Measurements from ENCODE around the gene FABP7.

The FABP7 gene

GRCh38 chr6:122778302-122778701 is 1.2 kb upstream of the FABP7 start:
- no peak overlapping the region for H2BK120ac ChIP-seq (ENCODE audit: low read depth, low read length)
- H2BK15ac ChIP-seq (ENCODE audit: low read depth, poor library complexity, severe bottlenecking), result no peak overlapping the region
- no peak for DNase-seq
- H2AFZ ChIP-seq (ENCODE audit: low read depth, low read length), result no peak overlapping the region
- no peak overlapping the region for H2BK5ac ChIP-seq (ENCODE audit: low read depth, low read length, poor library complexity, severe bottlenecking)
- H3K79me1 ChIP-seq (replicated peaks; ENCODE audit: low read length, poor library complexity, severe bottlenecking), result no peaks in the 10 kb centered on the region
- WGBS, result 86% methylated on average over 5 of the region's 5 CpGs
- H3K27ac ChIP-seq (ENCODE audit: low read length, poor library complexity, severe bottlenecking), result no peak overlapping the region
- H3K27me3 ChIP-seq (ENCODE audit: control insufficient read depth in 1 of 2, insufficient read depth in 1 of 2, low read length in 2 of 2), result peaks cover 0 to 12% of the 10 kb centered on the region in 2 experiments
- no peak overlapping the region for H3K4me3 ChIP-seq (ENCODE audit: insufficient read depth in 1 of 2, low read depth in 1 of 2, low read length in 2 of 2)
- no peak overlapping the region for H2BK12ac ChIP-seq (ENCODE audit: low read length in 2 of 2)
- no peaks in the 10 kb centered on the region for H3K9me3 ChIP-seq (ENCODE audit: control insufficient read depth, low read length)
- H4K91ac ChIP-seq (ENCODE audit: low read length), result no peak overlapping the region
- no peak overlapping the region for H3K4ac ChIP-seq (ENCODE audit: low read depth in 1 of 2, low read length in 2 of 2)
- no peak overlapping the region for H3K9ac ChIP-seq (ENCODE audit: low read length)
- H3K14ac ChIP-seq (ENCODE audit: low read length in 2 of 2), result no peak overlapping the region
- H2AK5ac ChIP-seq (ENCODE audit: low read length, severe bottlenecking), result no peak overlapping the region
- no peaks in the 10 kb centered on the region for H3K4me1 ChIP-seq (ENCODE audit: control insufficient read depth, insufficient read depth, low read depth, low read length)
- H3K36me3 ChIP-seq (ENCODE audit: control insufficient read depth in 1 of 2, insufficient read depth in 2 of 2, low read depth in 1 of 2, low read length in 2 of 2), result no peaks in the 10 kb centered on the region
- no peak overlapping the region for H4K8ac ChIP-seq (ENCODE audit: low read length)
- H3K4me2 ChIP-seq (ENCODE audit: low read length, poor library complexity, severe bottlenecking), result no peak overlapping the region
- no peak overlapping the region for H3K18ac ChIP-seq (ENCODE audit: low read depth in 1 of 2, low read length in 2 of 2)
- H3K23ac ChIP-seq (ENCODE audit: low read length in 2 of 2), result no peak overlapping the region

DNA sequence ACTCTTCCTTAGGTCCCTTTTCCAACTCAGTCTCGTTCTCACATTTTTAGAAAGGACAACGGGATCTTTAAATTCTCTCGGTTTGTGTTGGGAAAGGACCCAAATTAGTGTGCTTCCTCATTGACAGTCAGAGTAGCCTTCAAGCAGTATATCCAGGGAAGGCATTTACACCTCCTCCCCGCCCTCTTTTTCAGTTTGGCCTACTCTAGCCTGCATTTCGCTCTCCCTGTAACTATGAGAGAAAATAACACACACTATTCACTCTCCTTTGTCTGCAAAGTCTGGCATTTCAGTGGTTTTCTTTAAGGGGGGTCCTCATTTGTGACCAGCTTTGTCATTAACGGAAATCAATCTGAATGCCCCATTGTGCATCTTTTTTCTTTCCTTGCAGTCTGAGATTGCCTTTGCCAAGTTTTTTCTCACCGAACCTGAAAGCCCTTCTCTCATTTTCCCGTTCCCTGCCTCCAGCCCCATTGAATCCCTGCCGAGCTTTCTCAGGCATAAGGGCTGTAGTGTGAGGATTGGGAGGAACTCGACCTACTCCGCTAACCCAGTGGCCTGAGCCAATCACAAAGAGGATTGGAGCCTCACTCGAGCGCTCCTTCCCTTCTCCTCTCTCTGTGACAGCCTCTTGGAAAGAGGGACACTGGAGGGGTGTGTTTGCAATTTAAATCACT is 393 bp upstream of the FABP7 start:
- Histone ChIP-seq H3K4ac (ENCODE audit: low read depth in 1 of 2, low read length in 2 of 2) (no peak overlapping the region), H2BK5ac (ENCODE audit: low read depth, low read length, poor library complexity, severe bottlenecking) (no peak overlapping the region), H3K4me1 (ENCODE audit: control insufficient read depth, insufficient read depth, low read depth, low read length) (no peaks in the 10 kb centered on the region), H3K36me3 (ENCODE audit: control insufficient read depth in 1 of 2, insufficient read depth in 2 of 2, low read depth in 1 of 2, low read length in 2 of 2) (no peaks in the 10 kb centered on the region), H2BK15ac (ENCODE audit: low read depth, poor library complexity, severe bottlenecking) (no peak overlapping the region), H3K4me2 (ENCODE audit: low read length, poor library complexity, severe bottlenecking) (no peak overlapping the region), H2AFZ (ENCODE audit: low read depth, low read length) (no peak overlapping the region), H3K23ac (ENCODE audit: low read length in 2 of 2) (no peak overlapping the region), H3K4me3 (ENCODE audit: insufficient read depth in 1 of 2, low read depth in 1 of 2, low read length in 2 of 2) (no peak overlapping the region), H3K14ac (ENCODE audit: low read length in 2 of 2) (no peak overlapping the region), H4K8ac (ENCODE audit: low read length) (no peak overlapping the region), H2AK5ac (ENCODE audit: low read length, severe bottlenecking) (no peak overlapping the region), H3K9me3 (ENCODE audit: control insufficient read depth, low read length) (no peaks in the 10 kb centered on the region), H4K91ac (ENCODE audit: low read length) (no peak overlapping the region), H3K79me1 (replicated peaks; ENCODE audit: low read length, poor library complexity, severe bottlenecking) (no peaks in the 10 kb centered on the region), H3K9ac (ENCODE audit: low read length) (no peak overlapping the region), H2BK12ac (ENCODE audit: low read length in 2 of 2) (no peak overlapping the region), H3K27ac (ENCODE audit: low read length, poor library complexity, severe bottlenecking) (no peak overlapping the region), H3K27me3 (ENCODE audit: control insufficient read depth in 1 of 2, insufficient read depth in 1 of 2, low read length in 2 of 2) (peaks cover 0 to 12% of the 10 kb centered on the region in 2 experiments), H2BK120ac (ENCODE audit: low read depth, low read length) (no peak overlapping the region), H3K18ac (ENCODE audit: low read depth in 1 of 2, low read length in 2 of 2) (no peak overlapping the region)
- DNase-seq, result no peak
- 43% methylated on average over 9 of the region's 13 CpGs for WGBS

- Histone ChIP-seq H3K9me3 (ENCODE audit: control insufficient read depth, low read length) (no peaks in the 10 kb centered on the region), H3K27ac (ENCODE audit: low read length, poor library complexity, severe bottlenecking) (no peak overlapping the region), H3K27me3 (ENCODE audit: control insufficient read depth in 1 of 2, insufficient read depth in 1 of 2, low read length in 2 of 2) (peaks cover 0 to 12% of the 10 kb centered on the region in 2 experiments), H4K91ac (ENCODE audit: low read length) (no peak overlapping the region), H3K4me2 (ENCODE audit: low read length, poor library complexity, severe bottlenecking) (no peak overlapping the region), H4K8ac (ENCODE audit: low read length) (no peak overlapping the region), H2BK12ac (ENCODE audit: low read length in 2 of 2) (no peak overlapping the region), H3K14ac (ENCODE audit: low read length in 2 of 2) (no peak overlapping the region), H3K4ac (ENCODE audit: low read depth in 1 of 2, low read length in 2 of 2) (no peak overlapping the region), H2BK15ac (ENCODE audit: low read depth, poor library complexity, severe bottlenecking) (no peak overlapping the region), H2AK5ac (ENCODE audit: low read length, severe bottlenecking) (no peak overlapping the region), H3K9ac (ENCODE audit: low read length) (no peak overlapping the region), H2BK5ac (ENCODE audit: low read depth, low read length, poor library complexity, severe bottlenecking) (no peak overlapping the region), H3K4me3 (ENCODE audit: insufficient read depth in 1 of 2, low read depth in 1 of 2, low read length in 2 of 2) (no peak overlapping the region), H3K79me1 (replicated peaks; ENCODE audit: low read length, poor library complexity, severe bottlenecking) (no peaks in the 10 kb centered on the region), H3K18ac (ENCODE audit: low read depth in 1 of 2, low read length in 2 of 2) (no peak overlapping the region), H2BK120ac (ENCODE audit: low read depth, low read length) (no peak overlapping the region), H2AFZ (ENCODE audit: low read depth, low read length) (no peak overlapping the region), H3K23ac (ENCODE audit: low read length in 2 of 2) (no peak overlapping the region), H3K36me3 (ENCODE audit: control insufficient read depth in 1 of 2, insufficient read depth in 2 of 2, low read depth in 1 of 2, low read length in 2 of 2) (no peaks in the 10 kb centered on the region), H3K4me1 (ENCODE audit: control insufficient read depth, insufficient read depth, low read depth, low read length) (no peaks in the 10 kb centered on the region)
- 57% methylated on average over 5 of the region's 5 CpGs for WGBS
- DNase-seq, result no peak
Observed at GRCh38 chr6:122780114-122780513, 598 bp downstream of the FABP7 start.

GRCh38 chr6:122781716-122782115 is 2.2 kb downstream of the FABP7 start:
- Histone ChIP-seq H2AK5ac (ENCODE audit: low read length, severe bottlenecking) (no peak overlapping the region), H3K14ac (ENCODE audit: low read length in 2 of 2) (no peak overlapping the region), H3K18ac (ENCODE audit: low read depth in 1 of 2, low read length in 2 of 2) (no peak overlapping the region), H3K4me2 (ENCODE audit: low read length, poor library complexity, severe bottlenecking) (no peak overlapping the region), H3K27me3 (ENCODE audit: control insufficient read depth in 1 of 2, insufficient read depth in 1 of 2, low read length in 2 of 2) (peaks cover 0 to 12% of the 10 kb centered on the region in 2 experiments), H3K9ac (ENCODE audit: low read length) (no peak overlapping the region), H3K36me3 (ENCODE audit: control insufficient read depth in 1 of 2, insufficient read depth in 2 of 2, low read depth in 1 of 2, low read length in 2 of 2) (no peaks in the 10 kb centered on the region), H2BK12ac (ENCODE audit: low read length in 2 of 2) (no peak overlapping the region), H3K4me1 (ENCODE audit: control insufficient read depth, insufficient read depth, low read depth, low read length) (no peaks in the 10 kb centered on the region), H2BK5ac (ENCODE audit: low read depth, low read length, poor library complexity, severe bottlenecking) (no peak overlapping the region), H4K8ac (ENCODE audit: low read length) (no peak overlapping the region), H3K79me1 (replicated peaks; ENCODE audit: low read length, poor library complexity, severe bottlenecking) (no peaks in the 10 kb centered on the region), H4K91ac (ENCODE audit: low read length) (no peak overlapping the region), H3K9me3 (ENCODE audit: control insufficient read depth, low read length) (no peaks in the 10 kb centered on the region), H3K4me3 (ENCODE audit: insufficient read depth in 1 of 2, low read depth in 1 of 2, low read length in 2 of 2) (no peak overlapping the region), H2BK120ac (ENCODE audit: low read depth, low read length) (no peak overlapping the region), H3K4ac (ENCODE audit: low read depth in 1 of 2, low read length in 2 of 2) (no peak overlapping the region), H3K27ac (ENCODE audit: low read length, poor library complexity, severe bottlenecking) (no peak overlapping the region), H3K23ac (ENCODE audit: low read length in 2 of 2) (no peak overlapping the region), H2AFZ (ENCODE audit: low read depth, low read length) (no peak overlapping the region), H2BK15ac (ENCODE audit: low read depth, poor library complexity, severe bottlenecking) (no peak overlapping the region)
- 96% methylated on average over 6 of the region's 7 CpGs for WGBS
- no peak for DNase-seq
